Anterior cingulate cortex (tissue), 58 donors: ENCODE data around the gene GRHL1.
"Not testable (repeated sequence)": the region's sequence is repeated elsewhere in the genome, so short reads cannot be mapped to it uniquely, and the experiment has no call there.

Experiments
- DNase-seq, 58 donors: peaks; one replicate each; lab custom pipeline; 2025; lab: John Stamatoyannopoulos, UW

GRHL1 gene

GRCh38 chr2:9951522-9952285 lies at the start of gene GRHL1:
Gene GRHL1 (plus strand): TSS chr2:9951693. CDS start chr2:9951834, 141 bp downstream.
- peak; percentile 43 to 93 (median 88) for DNase-seq

DNA sequence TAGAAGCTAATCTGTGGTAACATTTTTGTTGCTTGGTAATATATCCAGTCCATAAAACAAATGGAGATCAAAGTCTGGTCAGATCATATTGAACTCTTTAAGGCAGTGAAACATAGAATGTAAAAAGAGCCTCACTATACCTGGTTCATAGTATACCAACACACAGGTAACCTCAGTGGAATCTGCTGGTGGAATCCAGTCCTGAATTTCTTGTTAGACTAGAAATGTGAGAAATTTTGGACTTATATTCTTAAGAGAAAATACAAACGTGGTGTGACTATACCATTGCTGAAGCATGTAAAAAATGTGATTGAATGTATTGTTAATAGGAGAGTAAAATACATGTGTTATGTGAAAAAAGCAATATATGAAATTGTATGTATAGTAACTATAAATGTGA lies 46.1 kb upstream of the GRHL1 start:
- DNase-seq, result no peak

DNA sequence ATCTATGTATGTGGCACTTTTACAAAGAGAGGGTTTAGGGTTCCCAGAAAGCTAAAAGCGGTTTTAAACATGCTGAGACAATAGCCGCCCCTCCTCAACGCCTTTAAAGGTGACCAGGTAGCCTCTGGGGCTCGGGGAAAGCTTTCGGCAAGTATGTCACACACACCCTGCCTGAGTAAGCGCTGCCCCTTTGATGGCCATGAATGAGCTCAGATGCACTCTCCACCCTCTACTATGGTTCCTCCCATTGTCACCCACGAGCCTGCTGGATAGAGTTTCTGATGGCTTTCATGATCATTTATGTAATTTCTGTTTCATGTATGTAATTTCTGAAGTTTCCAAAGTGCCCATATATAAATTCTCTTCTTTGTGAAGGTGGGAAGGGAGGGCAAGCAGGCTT lies 44.1 kb upstream of the GRHL1 start:
- no peak for DNase-seq

GRCh38 chr2:9908639-9909038 lies 42.9 kb upstream of the GRHL1 start:
- DNase-seq, result no peak

DNA sequence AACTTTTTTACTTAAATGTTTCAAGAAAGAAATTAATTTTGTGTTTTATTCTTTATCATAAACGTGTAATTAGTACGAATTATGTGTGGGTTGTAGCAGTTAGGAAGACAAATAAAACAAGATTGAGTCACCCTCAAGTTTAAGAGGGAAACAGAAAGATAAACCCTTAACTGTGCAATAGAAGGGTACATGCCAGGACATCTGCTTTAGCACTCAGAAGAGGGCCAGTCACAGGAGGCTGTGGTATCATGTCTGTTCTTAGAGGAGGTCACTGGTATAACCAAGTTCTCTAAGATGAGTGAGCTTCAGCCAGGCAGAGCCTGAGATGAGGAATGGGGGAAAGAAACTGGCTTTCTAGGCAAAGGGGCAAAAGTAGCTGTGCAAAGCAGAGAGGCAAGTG lies 42.4 kb upstream of the GRHL1 start:
- DNase-seq, result no peak

DNA sequence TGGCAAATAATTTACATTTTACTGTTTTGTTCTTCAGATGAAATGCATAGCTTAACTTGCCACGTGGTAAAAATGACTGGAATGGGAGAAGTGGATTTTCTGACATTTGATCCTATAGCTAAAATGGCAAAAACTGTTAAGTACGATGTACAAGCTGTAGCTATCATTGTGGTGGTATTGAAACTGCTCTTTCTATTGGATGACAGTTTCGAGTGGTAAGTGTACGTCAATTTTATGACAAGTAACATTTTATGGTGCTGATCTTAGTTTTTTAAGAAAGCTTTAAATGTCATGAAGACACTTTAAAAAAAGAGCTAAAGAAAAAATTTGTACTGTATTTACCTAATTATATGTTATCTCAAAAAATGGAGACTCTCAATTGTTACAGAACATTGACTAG lies 40.8 kb upstream of the GRHL1 start:
- no peak for DNase-seq

DNA sequence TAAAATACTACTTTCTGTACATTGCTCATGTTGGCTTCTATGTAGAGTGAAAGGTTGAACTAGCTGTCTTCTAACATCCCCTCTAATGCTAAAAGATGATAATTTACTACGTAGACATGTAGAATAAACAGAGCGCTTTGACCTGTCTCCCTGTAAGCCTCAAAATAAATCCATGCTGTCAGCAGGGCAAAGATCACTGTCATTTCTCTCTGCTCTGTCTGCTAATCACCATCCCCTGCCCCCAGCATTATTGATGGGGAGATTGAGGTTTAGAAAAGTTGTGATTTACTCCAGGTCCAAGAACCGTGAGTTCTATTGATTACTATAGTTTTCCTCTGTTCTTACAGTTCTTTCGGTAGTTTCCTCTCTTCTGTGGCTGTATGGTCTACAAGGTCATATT lies 39.0 kb upstream of the GRHL1 start:
- DNase-seq, result no peak

DNA sequence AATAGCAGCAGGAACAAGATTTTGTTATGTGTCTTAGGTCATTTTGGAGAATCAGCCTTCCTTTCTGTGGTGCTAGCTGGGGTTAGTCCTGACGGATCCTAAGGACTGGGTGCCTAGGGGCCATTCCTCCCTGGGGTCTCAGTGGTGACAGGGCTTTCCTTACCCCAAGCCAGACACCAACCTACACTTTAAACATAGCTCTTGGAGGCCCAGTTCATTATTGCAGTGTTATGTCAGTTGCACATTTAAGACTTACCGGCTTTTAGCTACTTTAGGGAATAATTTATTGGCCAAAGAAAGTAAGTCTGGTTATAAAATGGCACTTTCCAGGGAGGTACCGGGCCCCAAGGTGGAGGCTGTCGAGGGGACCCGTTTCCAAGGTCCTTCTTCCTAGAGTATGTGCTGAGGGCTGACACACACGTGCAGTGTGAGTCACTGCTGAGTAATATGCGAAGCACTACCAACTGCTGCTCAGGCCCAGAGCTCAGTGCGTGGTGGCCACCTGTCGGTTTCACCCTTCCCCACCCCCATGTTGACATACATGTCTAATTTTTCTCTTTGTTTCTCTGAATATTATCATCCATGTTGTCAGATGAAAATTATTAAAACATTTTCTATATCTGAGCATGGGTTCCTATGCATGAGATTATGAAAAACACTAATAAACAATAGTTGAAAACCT lies 37.0 kb upstream of the GRHL1 start:
- no peak for DNase-seq

DNA sequence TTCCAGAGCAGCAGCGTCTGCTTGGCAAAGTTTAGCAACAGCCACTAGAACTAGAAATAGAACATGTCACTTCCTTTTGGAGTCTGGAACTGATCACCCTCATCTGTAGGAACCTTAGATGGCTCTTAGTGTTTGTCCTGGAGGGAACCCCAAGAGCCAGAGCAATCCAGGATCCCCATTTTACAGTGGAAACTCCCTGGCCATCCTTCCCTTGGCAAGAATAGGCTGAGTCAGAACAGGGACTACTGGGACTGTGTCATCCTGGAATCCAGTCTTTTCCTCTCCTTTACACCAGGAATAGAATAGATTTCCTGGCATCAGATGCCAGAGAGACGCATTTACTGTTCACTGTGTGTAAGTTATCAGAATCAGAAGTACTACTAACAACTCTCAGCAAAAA lies 33.2 kb upstream of the GRHL1 start:
- no peak for DNase-seq

DNA sequence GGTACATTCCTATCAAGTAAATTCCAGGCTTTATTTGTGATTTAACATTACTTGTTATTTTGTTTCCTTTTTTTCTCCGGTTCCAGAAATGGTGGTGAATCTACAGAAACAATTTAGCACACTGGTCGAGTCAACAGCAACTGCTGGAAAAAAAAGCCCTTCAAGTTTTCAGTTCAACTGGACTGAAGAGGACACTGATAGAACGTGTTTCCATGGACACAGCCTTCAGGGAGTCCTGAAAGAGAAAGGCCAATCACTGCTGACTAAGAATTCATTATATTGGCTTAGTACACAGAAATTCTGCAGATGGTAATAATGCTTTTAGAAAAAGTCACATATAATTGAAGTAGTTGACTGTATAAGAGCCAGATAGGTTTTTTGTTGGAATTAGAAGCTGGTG lies 32.0 kb upstream of the GRHL1 start:
- DNase-seq, result no peak

GRCh38 chr2:9927020-9927419 lies 24.5 kb upstream of the GRHL1 start:
- DNase-seq, result not testable (repeated sequence)

GRCh38 chr2:9937258-9937657 lies 14.2 kb upstream of the GRHL1 start:
- no peak for DNase-seq

- DNase-seq, result no peak
These were observed 13.5 kb upstream of the GRHL1 start for GRCh38 chr2:9937968-9938367.

DNA sequence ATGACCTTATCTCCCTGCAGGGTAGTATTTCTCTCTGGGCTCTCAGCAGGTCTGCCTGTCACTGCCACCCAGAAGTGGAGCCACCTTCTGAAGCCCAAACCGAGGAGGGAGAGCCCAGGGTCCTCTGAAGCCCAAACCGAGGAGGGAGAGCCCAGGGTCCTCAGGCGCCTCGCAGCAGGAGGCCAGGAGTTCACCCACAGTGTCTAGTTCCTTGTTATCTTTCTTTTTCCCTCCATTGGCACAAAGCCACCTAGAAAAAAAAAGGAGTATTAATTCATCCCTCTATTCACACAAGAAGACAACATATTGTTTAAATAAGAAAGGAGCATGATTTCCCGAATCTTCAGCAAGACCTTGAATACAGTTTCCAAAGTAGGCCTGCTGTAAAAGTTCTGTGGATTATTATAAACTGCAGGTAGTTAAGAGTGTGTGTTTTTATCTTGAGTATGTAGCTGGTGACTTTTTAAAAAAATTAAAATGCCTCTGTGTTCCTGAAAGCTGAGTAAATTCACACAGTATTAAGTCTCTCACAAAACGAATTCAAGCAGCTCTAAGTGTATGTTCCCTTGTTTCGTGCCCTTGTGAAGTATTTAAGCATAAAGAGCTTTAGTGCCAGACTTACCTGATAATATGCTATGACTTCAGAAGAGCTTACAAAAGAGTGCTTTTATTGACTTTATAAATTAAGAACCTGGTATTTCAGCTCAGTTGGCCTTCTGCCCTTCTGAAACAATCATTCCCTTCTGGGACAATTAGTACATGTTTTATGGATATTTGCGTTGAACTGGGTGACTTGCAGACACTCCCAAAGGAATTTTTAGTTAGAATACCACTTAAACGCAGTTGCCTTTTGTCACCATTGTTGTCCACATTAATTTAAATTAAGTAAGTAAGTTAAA lies 11.7 kb upstream of the GRHL1 start:
- DNase-seq, result no peak

DNA sequence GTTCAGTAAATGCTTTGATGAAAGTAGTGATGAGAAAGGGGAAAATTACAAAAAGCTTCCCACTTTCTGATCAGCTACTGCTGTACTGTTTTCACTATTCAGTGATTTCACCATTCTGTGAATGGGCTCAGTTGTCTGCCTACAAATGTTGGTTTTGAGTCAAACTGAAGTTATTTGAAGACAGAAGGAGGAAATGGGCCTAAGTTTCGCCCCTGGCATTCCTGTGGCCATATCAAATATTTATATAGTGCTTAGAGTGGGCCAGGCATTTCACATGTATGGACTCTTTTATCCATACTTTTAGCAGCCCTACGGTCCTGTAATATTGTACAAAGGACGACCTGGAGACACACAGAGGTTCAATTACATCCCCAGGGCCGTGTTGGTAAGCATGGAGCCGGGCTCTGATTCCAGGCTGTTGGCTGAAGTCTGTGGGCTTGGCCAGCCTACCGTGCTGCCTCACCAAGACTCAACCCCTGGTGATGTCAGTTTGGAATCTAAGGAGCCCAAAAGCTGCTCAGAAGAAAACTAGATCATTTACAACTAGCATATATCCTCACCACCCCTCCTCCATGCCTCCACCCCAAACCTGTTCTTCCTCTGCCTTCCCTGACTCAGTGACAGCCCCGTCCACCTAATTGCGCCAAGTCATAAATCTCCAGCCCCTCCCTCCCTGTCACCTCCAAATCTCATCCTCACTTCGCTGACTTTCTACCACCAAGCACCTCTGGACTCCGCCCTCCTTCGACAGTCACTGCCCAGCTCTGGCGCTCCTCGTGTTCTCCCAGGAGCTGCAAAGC lies 10.1 kb upstream of the GRHL1 start:
- no peak for DNase-seq

DNA sequence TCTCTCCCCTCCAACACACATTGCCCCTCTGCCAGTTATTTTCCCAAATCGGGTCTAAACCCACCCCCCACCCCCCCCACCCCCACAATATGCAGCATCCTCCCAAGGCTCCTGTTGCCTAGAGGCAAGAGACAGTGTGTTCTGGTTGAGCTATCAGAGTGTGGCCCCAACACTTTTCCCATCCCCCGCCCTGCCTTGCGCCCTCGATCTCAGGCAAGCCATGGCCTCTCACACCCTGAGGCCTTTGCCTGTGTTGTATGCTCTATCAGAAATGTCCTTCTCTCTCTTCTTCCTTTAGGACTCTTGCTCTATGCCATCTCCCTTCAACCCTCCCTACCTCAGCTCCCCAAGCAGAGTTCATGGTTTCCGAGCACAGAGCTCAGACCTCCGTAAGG lies 9.5 kb upstream of the GRHL1 start:
- DNase-seq, result no peak

DNA sequence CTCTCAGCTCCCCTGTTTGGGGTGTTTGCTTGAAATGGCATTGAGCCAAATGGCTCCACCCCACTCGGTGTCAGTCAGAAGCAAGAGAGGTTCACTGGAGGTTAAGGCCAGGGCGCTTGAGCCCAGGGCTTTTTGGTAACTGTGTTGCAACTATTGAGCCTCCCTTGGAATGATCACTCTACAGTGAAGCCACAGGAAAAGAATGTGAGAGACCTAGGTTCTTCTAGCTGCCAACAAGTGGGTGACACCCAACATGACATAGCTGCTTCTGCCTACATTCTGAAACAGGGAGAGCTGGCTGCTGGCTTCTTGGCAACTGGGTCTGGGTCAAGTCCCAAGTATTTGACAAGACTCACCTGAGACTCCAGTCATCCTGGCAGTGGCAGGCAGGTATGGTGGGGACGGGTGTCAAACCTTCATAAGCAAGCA lies 7.1 kb upstream of the GRHL1 start:
- DNase-seq, result no peak

DNA sequence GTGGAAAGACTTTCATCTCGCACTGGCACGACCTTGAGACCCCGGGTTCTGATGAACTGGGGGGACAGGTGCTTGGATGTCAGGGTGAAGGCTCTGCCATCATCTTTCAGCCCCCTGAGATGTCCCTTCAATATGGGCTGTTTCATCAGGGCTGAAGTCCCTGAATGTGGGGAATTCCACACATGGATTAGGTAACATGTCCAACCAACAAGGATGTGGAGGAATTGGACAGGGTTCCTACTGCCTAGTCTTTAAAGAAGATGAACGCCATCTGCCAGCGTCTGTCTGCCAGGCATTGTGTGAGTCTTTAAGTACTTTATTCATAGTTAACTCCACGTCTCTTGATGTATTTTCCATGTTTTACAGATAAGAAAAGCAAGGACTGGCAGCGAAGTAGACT lies 5.9 kb upstream of the GRHL1 start:
- DNase-seq, result peak in 1 of 58 donors; percentile 30

DNA sequence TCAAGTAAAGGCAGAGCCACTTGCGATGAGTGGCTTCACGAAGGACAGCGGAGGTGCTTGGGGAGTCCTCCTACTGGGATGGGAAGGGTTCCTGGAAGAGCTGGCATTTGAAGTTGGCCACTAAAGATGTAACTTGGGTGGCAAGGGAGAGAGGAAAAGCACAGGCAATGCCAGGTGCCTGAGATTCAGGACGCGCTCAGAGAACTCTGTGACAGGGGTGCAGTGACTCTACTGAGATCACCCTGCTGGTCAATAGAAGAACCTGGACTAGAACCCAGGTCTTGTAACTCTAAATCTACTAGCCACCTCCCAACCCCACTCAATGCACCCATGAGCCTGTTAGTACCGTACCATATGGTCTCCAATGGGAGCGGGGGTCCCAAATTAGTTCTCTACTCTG lies 5.4 kb upstream of the GRHL1 start:
- DNase-seq, result no peak

DNA sequence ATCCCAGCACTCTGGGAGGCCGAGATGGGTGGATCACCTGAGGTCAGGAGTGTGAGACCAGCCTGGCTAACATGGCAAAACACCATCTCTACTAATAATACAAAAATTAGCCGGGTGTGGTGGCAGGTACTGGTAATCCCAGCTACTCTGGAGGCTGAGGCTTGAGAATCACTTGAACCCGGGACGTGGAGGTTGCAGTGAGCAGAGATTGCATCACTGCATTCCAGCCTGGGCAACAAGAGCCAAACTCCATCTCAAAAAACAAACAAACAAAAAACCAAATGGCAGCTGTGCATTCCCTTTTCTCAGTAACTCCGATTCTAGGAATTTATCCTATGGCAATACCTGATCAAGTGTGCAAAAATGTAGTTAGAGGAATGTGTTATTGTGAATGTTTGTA lies 4.7 kb upstream of the GRHL1 start:
- no peak for DNase-seq
